Thyroid gland (tissue), 4 donors: Measurements from ENCODE around the gene PDE8B. TPM values are rescaled to one million over a fixed set of nuclear protein-coding genes. Genes with fewer than 3 reads are reported as not detected.

Experiments
- DNase-seq, 2 donors: peaks; one replicate each; pipeline ENCODE4 v3.0.0-alpha.2; 2019
- H3K27ac ChIP-seq, 3 donors: fragments of 200-600 bp; sonication (generic); 1 replicate in 2 of 3; 2 replicates in 1 of 3; pipeline ENCODE4 v1.5.1; 2016 to 2019; ENCODE audit warnings: mild to moderate bottlenecking in 1 of 3, moderate library complexity in 1 of 3
- H3K27me3 ChIP-seq: fragments of 200-600 bp; sonication (generic); one replicate; pipeline ENCODE4 v1.5.1; 2019
- H3K36me3 ChIP-seq, 2 donors: fragments of 200-600 bp; sonication (generic); one replicate each; pipeline ENCODE4 v1.5.1; 2016 to 2019
- H3K4me1 ChIP-seq, 2 donors: fragments of 200-600 bp; sonication (generic); one replicate each; pipeline ENCODE4 v1.5.1; 2017 to 2019
- H3K4me3 ChIP-seq, 3 donors: fragments of 200-600 bp; sonication (generic); replicated peaks in 1 of 3; 1 replicate in 2 of 3; 2 replicates in 1 of 3; pipeline ENCODE4 v1.5.1; 2016; ENCODE audit warnings: mild to moderate bottlenecking in 1 of 3
- H3K9me3 ChIP-seq: fragments of 200-600 bp; sonication (generic); one replicate; pipeline ENCODE4 v1.5.1; 2017
- POLR2A ChIP-seq, 2 donors: fragments of 450-650 bp; IDR thresholded peaks; one replicate each; pipeline ENCODE4 v1.6.1; 2017; ENCODE audit warnings: antibody characterized with exemption in 2 of 2, mild to moderate bottlenecking in 2 of 2, moderate library complexity in 1 of 2
- WGBS, 2 donors: methylation state at CpG; one replicate each; pipeline ENCODE4 v1.1.5; 2017; 5-methylcytosine and 5-hydroxymethylcytosine counted together
- intact Hi-C: fragments of 100-400 bp; cut with DNase I; formaldehyde crosslinking; loops from one replicate; pipeline ENCODE4 v1.15.1; 2023
- total RNA-seq, 4 donors: library from RNA; depleted of rRNA; stranded (reverse); fragments of >200 nt; gene quantifications; one replicate each; pipeline ENCODE4 v1.2.3, GENCODE V29; 2016
- TF ChIP-seq, protein P1 (sequence below), 6 experiments: fragments of 200-600 bp in 3 of 6; fragments of 450-650 bp in 3 of 6; sonication (generic) in 3 of 6; IDR thresholded peaks; one replicate each; pipeline ENCODE4 v1.5.1; 2016 to 2019; ENCODE audit warnings: antibody characterized with exemption in 6 of 6, mild to moderate bottlenecking in 2 of 6, inconsistent platforms in 1 of 6, moderate library complexity in 1 of 6

PDE8B gene
- total RNA-seq, 4 donors from 2014 or later: 113 to 279 (median 218) TPM

DNA sequence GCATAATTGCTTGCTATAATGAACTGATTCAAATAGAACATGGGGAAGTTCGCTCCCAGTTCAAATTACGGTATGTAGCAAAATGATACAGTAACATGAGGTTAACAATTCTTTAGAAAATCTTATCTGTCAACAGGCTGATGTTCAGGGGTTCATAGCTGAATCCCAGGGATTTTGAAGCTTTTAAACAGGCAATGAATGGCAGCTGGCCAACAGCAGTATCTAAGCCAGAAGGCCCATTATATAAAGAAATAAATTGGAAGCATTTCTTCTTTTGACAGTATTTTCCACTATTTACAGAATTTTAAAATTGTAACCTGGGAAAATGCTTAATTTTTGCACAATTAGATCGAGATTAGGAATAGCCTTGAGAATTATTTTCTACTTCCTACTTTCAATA lies 126.8 kb downstream of the PDE8B start:
- peaks cover 0 to 19% of the 10 kb centered on the region in 2 donors for H3K4me1 ChIP-seq
- H3K36me3 ChIP-seq: no peaks in the 10 kb centered on the region
- H3K27me3 ChIP-seq: no peaks in the 10 kb centered on the region
- H3K27ac ChIP-seq: no peak overlapping the region
- no peak for TF ChIP-seq POLR2A (IDR thresholded peaks at IDR 0.05)
- TF ChIP-seq, protein P1, sequence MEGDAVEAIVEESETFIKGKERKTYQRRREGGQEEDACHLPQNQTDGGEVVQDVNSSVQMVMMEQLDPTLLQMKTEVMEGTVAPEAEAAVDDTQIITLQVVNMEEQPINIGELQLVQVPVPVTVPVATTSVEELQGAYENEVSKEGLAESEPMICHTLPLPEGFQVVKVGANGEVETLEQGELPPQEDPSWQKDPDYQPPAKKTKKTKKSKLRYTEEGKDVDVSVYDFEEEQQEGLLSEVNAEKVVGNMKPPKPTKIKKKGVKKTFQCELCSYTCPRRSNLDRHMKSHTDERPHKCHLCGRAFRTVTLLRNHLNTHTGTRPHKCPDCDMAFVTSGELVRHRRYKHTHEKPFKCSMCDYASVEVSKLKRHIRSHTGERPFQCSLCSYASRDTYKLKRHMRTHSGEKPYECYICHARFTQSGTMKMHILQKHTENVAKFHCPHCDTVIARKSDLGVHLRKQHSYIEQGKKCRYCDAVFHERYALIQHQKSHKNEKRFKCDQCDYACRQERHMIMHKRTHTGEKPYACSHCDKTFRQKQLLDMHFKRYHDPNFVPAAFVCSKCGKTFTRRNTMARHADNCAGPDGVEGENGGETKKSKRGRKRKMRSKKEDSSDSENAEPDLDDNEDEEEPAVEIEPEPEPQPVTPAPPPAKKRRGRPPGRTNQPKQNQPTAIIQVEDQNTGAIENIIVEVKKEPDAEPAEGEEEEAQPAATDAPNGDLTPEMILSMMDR (IDR thresholded peaks at IDR 0.05): no peak
- no peak for DNase-seq
- 80 to 86% methylated on average over 3 of the region's 3 CpGs for WGBS, 2 donors
- no peak overlapping the region for H3K4me3 ChIP-seq
- no peaks in the 10 kb centered on the region for H3K9me3 ChIP-seq
- intact Hi-C loops: no loop called here

DNA sequence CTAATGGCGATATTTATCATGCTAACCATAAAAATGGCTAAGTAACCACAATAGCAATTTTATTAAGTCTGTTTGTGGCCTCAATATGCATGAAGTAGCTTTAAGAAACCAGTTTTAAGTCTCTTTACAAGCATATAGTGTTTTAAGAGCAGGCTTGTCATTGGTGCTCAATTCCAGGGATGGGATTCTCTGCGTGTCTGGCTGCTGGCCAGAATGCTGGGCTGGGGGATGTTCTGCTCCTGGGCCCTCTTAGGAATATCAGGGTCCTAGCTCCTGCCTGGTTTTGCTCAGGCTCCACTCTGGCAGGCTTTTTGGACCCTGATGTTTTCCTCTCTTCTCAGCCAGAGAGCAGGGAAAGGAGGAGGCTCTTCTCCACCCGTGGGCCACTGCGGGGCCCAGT lies 127.2 kb downstream of the PDE8B start:
- 56 to 59% methylated on average over 4 of the region's 4 CpGs for WGBS, 2 donors
- no peaks in the 10 kb centered on the region for H3K9me3 ChIP-seq
- no peak overlapping the region for H3K4me3 ChIP-seq
- peaks cover 0 to 19% of the 10 kb centered on the region in 2 donors for H3K4me1 ChIP-seq
- no peak for DNase-seq
- TF ChIP-seq, protein P1 (IDR thresholded peaks at IDR 0.05): no peak
- no peak for TF ChIP-seq POLR2A (IDR thresholded peaks at IDR 0.05)
- H3K36me3 ChIP-seq: no peaks in the 10 kb centered on the region
- intact Hi-C loops: no loop called here
- H3K27me3 ChIP-seq: no peaks in the 10 kb centered on the region
- no peak overlapping the region for H3K27ac ChIP-seq

DNA sequence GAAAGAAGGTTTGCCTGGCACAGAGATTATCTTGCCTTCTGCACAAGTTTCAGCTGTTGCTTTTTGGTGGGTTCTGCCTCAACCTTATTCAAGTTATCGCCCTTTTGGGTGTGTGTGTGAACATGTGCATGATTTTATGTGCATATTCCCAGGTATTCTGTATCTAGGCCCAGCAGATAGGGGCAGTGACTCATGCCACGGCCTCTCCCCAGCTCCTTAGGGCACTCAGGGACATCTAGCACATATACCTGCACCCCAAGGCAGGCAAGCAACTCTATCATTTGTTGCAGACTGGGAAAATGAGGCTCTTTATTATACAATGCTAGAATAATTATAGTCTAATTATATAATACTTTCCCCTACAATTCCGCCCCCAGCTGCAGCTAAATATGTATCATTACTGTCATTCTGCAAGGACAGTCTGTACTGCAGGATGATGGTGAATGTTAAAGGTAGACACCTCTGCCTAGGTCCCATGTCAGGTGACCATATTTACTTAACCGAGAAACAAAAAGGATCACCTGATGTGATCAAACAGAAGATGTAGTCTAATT lies 128.9 kb downstream of the PDE8B start:
- Histone ChIP-seq H3K27me3 (no peaks in the 10 kb centered on the region), H3K36me3 (no peaks in the 10 kb centered on the region), H3K9me3 (no peaks in the 10 kb centered on the region), H3K4me1 (peaks cover 0 to 10% of the 10 kb centered on the region in 2 donors), H3K27ac (no peak overlapping the region), H3K4me3 (no peak overlapping the region)
- no peak for DNase-seq
- intact Hi-C loops: no loop called here
- TF ChIP-seq POLR2A (IDR thresholded peaks at IDR 0.05): no peak
- 98% methylated on average over 4 of the region's 4 CpGs for WGBS, 2 donors

DNA sequence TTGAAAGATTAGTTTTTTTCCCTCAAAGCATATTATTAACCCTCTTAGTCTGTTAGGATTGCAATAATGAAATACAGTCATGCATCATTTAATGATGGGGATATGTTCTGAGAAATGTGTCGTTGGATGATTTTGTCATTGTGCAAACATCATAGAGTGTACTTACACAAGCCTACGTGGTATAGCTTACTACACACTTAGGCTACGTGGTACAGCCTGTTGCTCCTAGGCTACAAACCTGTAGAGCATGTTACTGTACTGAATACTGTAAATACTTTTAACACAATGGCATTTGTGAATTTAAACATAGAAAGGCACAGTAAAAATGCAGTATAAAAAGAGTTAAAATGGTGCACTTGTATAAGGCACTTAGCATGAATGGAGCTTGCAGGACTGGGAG lies 132.7 kb downstream of the PDE8B start:
- Histone ChIP-seq H3K4me1 (peaks cover 0 to 5% of the 10 kb centered on the region in 2 donors), H3K27me3 (no peaks in the 10 kb centered on the region), H3K27ac (no peak overlapping the region), H3K9me3 (no peaks in the 10 kb centered on the region), H3K36me3 (peaks cover 0 to 23% of the 10 kb centered on the region in 2 donors), H3K4me3 (no peak overlapping the region)
- DNase-seq: no peak
- WGBS, 2 donors: 89 to 94% methylated on average over 3 of the region's 3 CpGs
- TF ChIP-seq POLR2A (IDR thresholded peaks at IDR 0.05): no peak
- TF ChIP-seq, protein P1 (IDR thresholded peaks at IDR 0.05): no peak
- intact Hi-C loops: no loop called here

DNA sequence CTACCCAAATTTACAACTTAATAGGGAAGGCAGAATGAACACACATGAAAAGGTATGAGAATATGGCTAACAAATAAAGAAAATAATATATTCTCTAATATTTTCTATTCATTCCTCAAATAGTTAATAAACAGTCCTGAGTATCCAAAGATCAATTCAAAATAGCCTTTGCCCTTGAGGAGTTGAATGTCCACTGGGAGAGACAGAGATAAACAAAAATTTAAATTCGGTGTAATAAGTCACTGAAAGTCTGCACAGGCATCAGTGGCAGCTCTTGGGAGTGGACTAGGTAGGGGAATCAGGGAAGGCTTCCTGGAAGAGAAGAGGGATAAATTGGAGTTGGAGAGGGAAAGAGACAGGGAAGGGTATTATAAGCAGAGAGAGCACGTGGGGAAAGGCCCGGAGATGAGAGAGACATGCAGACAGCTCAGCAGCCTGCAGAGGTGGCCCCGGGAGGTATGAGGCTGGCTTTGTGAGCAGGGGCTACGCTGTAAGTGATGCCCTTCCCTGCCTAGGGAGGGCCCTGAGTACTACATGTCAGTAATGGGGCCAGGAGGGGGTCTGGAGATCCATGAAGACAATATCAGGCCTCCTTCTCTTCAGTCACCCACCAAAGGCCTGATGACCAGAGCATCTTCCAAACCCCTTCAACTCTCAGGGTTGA lies 137.1 kb downstream of the PDE8B start:
- Histone ChIP-seq H3K4me3 (no peak overlapping the region), H3K4me1 (no peaks in the 10 kb centered on the region), H3K27ac (no peak overlapping the region), H3K9me3 (no peaks in the 10 kb centered on the region), H3K27me3 (no peaks in the 10 kb centered on the region), H3K36me3 (peaks cover 17 to 27% of the 10 kb centered on the region in 2 donors)
- intact Hi-C loops: no loop called here
- TF ChIP-seq, protein P1 (IDR thresholded peaks at IDR 0.05): no peak
- no peak for TF ChIP-seq POLR2A (IDR thresholded peaks at IDR 0.05)
- DNase-seq: no peak
- 86 to 92% methylated on average over 5 of the region's 5 CpGs for WGBS, 2 donors
